HCT116 (cell line): ENCODE results near the gene MISP3. TPM values are rescaled to one million over a fixed set of nuclear protein-coding genes. Genes with fewer than 3 reads are reported as not detected.

Experiments used
- ATAC-seq: fragments of 200-7000 bp; cut with Tn5 transposase; 2 replicates; pipeline ENCODE4 v1.9.1; 2020; ENCODE audit warnings: mild to moderate bottlenecking, moderate library complexity
- BruUV-seq: library from RNA; stranded (reverse); fragments of 400-500 nt; replicated peaks from 2 replicates; lab custom pipeline; 2021; lab: Mats Ljungman, UMichigan
- CTCF ChIA-PET: fragments of 300-600 bp; sonication (Branson Sonifier 250); formaldehyde crosslinking; loops from one replicate; lab custom pipeline; 2021; ENCODE audit warnings: antibody characterized with exemption; lab: Charles Lee
- POLR2A ChIA-PET: fragments of 300-600, 350-600 bp; sonication (Branson Sonifier 250); formaldehyde crosslinking; loops from one replicate; lab custom pipeline; 2021; ENCODE audit warnings: antibody characterized with exemption; lab: Charles Lee
- RAD21 ChIA-PET, 2 experiments: fragments of 300-600 bp; sonication (Branson Sonifier 250); formaldehyde crosslinking; loops; one replicate each; lab custom pipeline; 2023; ENCODE audit warnings: low total read pairs in 2 of 2; ENCODE audit not compliant: uncharacterized antibody in 2 of 2, unreplicated experiment in 2 of 2, low non-redundant PET in 1 of 2; lab: Charles Lee
- DNase-seq: peaks from one replicate; pipeline ENCODE4 v3.0.0-alpha.2; 2010; ENCODE audit warnings: low read depth, low spot score
- H2AFZ ChIP-seq: fragments of 200-600 bp; shearing (Covaris generic), sonication (generic); 2 replicates; pipeline ENCODE4 v1.6.1; 2017; ENCODE audit warnings: low read depth, mixed run types, mixed read lengths, antibody characterized with exemption, low read length; ENCODE audit not compliant: poor library complexity, severe bottlenecking
- H3K27ac ChIP-seq: 2 replicates; pipeline ENCODE4 v1.5.1; 2012; ENCODE audit warnings: low read depth, low read length
- H3K27me3 ChIP-seq: fragments of 200-600 bp; sonication (generic); 2 replicates; pipeline ENCODE4 v1.6.1; 2016; ENCODE audit warnings: mixed run types, low read length, mixed read lengths; ENCODE audit not compliant: insufficient read depth
- H3K36me3 ChIP-seq, 2 experiments: fragments of 200-500 bp in 1 of 2; fragments of 200-600 bp in 1 of 2; sonication (Bioruptor generic) in 1 of 2; sonication (generic) in 1 of 2; 2 replicates each; pipeline versions ENCODE4 v1.5.1 to v1.6.1; 2014 to 2016; ENCODE audit warnings: low read length in 2 of 2, inconsistent platforms in 1 of 2, mixed read lengths in 1 of 2, mixed run types in 1 of 2; ENCODE audit not compliant: insufficient read depth in 2 of 2, control insufficient read depth in 1 of 2
- H3K4me1 ChIP-seq, 2 experiments: fragments of 200-600 bp in 1 of 2; sonication (generic) in 1 of 2; 2 replicates each; pipeline versions ENCODE4 v1.5.1 to v1.6.1; 2012 to 2017; ENCODE audit warnings: low read length in 2 of 2, inconsistent platforms in 1 of 2, mild to moderate bottlenecking in 1 of 2, mixed read lengths in 1 of 2, mixed run types in 1 of 2, moderate library complexity in 1 of 2; ENCODE audit not compliant: insufficient read depth in 2 of 2, control insufficient read depth in 1 of 2
- H3K4me2 ChIP-seq: fragments of 200-600 bp; sonication (generic); 2 replicates; pipeline ENCODE4 v1.6.1; 2017; ENCODE audit warnings: mixed run types, low read length, mixed read lengths
- H3K4me3 ChIP-seq, 2 experiments: fragments of 200-600 bp in 1 of 2; sonication (generic) in 1 of 2; replicated peaks in 1 of 2; 2 replicates each; pipeline ENCODE4 v1.5.1; 2011 to 2016; ENCODE audit warnings: low read length in 2 of 2, control low read depth in 1 of 2, low read depth in 1 of 2, mild to moderate bottlenecking in 1 of 2, mixed read lengths in 1 of 2, mixed run types in 1 of 2
- H3K79me2 ChIP-seq: fragments of 200-600 bp; sonication (generic); 2 replicates; pipeline ENCODE4 v1.6.1; 2017; ENCODE audit warnings: mild to moderate bottlenecking, mixed run types, low read length, moderate library complexity, mixed read lengths; ENCODE audit not compliant: insufficient read depth
- H3K9ac ChIP-seq: fragments of 200-600 bp; sonication (generic); 2 replicates; pipeline ENCODE4 v1.6.1; 2016; ENCODE audit warnings: low read length, mixed read lengths
- H3K9me2 ChIP-seq: fragments of 200-600 bp; sonication (generic), shearing (Covaris generic); 2 replicates; pipeline ENCODE4 v1.6.1; 2017; ENCODE audit warnings: mixed run types, mild to moderate bottlenecking, moderate library complexity; ENCODE audit not compliant: insufficient read depth
- H3K9me3 ChIP-seq, 2 experiments: fragments of 200-500 bp in 1 of 2; fragments of 200-600 bp in 1 of 2; sonication (Bioruptor generic) in 1 of 2; sonication (generic) in 1 of 2; 2 replicates each; pipeline ENCODE4 v1.6.1; 2014 to 2017; ENCODE audit warnings: low read length in 2 of 2, mixed read lengths in 2 of 2, inconsistent platforms in 1 of 2, low read depth in 1 of 2, mild to moderate bottlenecking in 1 of 2, mixed run types in 1 of 2, moderate library complexity in 1 of 2; ENCODE audit not compliant: control insufficient read depth in 1 of 2, insufficient read depth in 1 of 2
- H4K20me1 ChIP-seq: fragments of 200-600 bp; sonication (generic), shearing (Covaris generic); 2 replicates; pipeline ENCODE4 v1.6.1; 2017; ENCODE audit warnings: mixed run types, mild to moderate bottlenecking, moderate library complexity; ENCODE audit not compliant: insufficient read depth
- CBX3 ChIP-seq: IDR thresholded peaks from 2 replicates; pipeline ENCODE4 v1.6.1; 2012; ENCODE audit warnings: low read depth
- ELF1 ChIP-seq: IDR thresholded peaks from 2 replicates; pipeline ENCODE4 v1.6.1; 2012; ENCODE audit warnings: low read depth, borderline replicate concordance
- EZH2phosphoT487 ChIP-seq: fragments of 200-600 bp; IDR thresholded peaks from 2 replicates; pipeline ENCODE4 v1.6.1; 2018; ENCODE audit warnings: antibody characterized with exemption, borderline replicate concordance
- FOSL1 ChIP-seq: IDR thresholded peaks from 2 replicates; pipeline ENCODE4 v1.6.1; 2012; ENCODE audit warnings: low read depth
- JUND ChIP-seq: IDR thresholded peaks from 2 replicates; pipeline ENCODE4 v1.6.1; 2012
- MAX ChIP-seq: IDR thresholded peaks from 2 replicates; pipeline ENCODE4 v1.6.1; 2012
- POLR2A ChIP-seq: IDR thresholded peaks from 2 replicates; pipeline ENCODE4 v1.7.0; 2011; ENCODE audit warnings: borderline replicate concordance; ENCODE audit not compliant: insufficient read depth, insufficient read length; ENCODE audit errors: extremely low read depth
- POLR2AphosphoS5 ChIP-seq: IDR thresholded peaks from 2 replicates; pipeline ENCODE4 v1.6.1; 2011; ENCODE audit warnings: mild to moderate bottlenecking, low read depth, low read length, moderate library complexity
- RAD21 ChIP-seq: IDR thresholded peaks from 2 replicates; pipeline ENCODE4 v1.6.1; 2012; ENCODE audit warnings: low read depth, mild to moderate bottlenecking
- SRF ChIP-seq: IDR thresholded peaks from 2 replicates; pipeline ENCODE4 v1.6.1; 2012; ENCODE audit warnings: low read depth
- YY1 ChIP-seq: IDR thresholded peaks from 2 replicates; pipeline ENCODE4 v1.6.1; 2011; ENCODE audit warnings: low read length, low read depth, moderate library complexity, mild to moderate bottlenecking; ENCODE audit not compliant: insufficient replicate concordance; ENCODE audit errors: extremely low read depth
- ZBTB33 ChIP-seq: IDR thresholded peaks from 2 replicates; pipeline ENCODE4 v1.6.1; 2011; ENCODE audit warnings: mild to moderate bottlenecking, low read length, moderate library complexity; ENCODE audit not compliant: insufficient replicate concordance; ENCODE audit errors: extremely low read depth
- ZFX ChIP-seq: fragments of 450-650 bp; IDR thresholded peaks from 2 replicates; pipeline ENCODE4 v1.6.1; 2017
- ZNF274 ChIP-seq: fragments of 200-500 bp; sonication (Bioruptor generic); IDR thresholded peaks from 2 replicates; pipeline ENCODE4 v1.6.1; 2014; ENCODE audit warnings: mild to moderate bottlenecking, low read depth, low read length, inconsistent platforms
- intact Hi-C: fragments of 100-400 bp; cut with micrococcal nuclease; formaldehyde crosslinking; loops from 2 replicates; pipeline ENCODE4 v1.10.0; 2022
- total RNA-seq: library from RNA; stranded (reverse); gene quantifications from one replicate; pipeline ENCODE4 v1.2.1, GENCODE V29; 2021; ENCODE audit not compliant: unreplicated experiment
- TF ChIP-seq, protein P1 (sequence below): IDR thresholded peaks from 2 replicates; pipeline ENCODE4 v1.6.1; 2012; ENCODE audit warnings: low read depth
- TF ChIP-seq, protein P2 (sequence below): IDR thresholded peaks from 2 replicates; pipeline ENCODE4 v1.6.1; 2012

MISP3 gene
- total RNA-seq, 1 experiment from 2014 or later = 5.2 TPM

- no peak overlapping the region for H3K4me2 ChIP-seq
- H4K20me1 ChIP-seq = no peaks in the 10 kb centered on the region
- CTCF ChIA-PET = interaction anchor here (1.2 kb wide), 1 partner anchor 10 kb away, joined by 7 read pairs; no protein-coding TSS in a partner anchor
- ATAC-seq (no peak), DNase-seq (no peak)
- H3K4me3 ChIP-seq = no peak overlapping the region
- H3K9me2 ChIP-seq = no peaks in the 10 kb centered on the region
- H3K27me3 ChIP-seq = no peaks in the 10 kb centered on the region
- POLR2A ChIA-PET = interaction anchor here (0.6 kb wide), 1 partner anchor 29 kb away, joined by 3 read pairs; no protein-coding TSS in a partner anchor
- no peaks in the 10 kb centered on the region for H3K79me2 ChIP-seq
- BruUV-seq = TSS peak; percentile 91
- H3K9ac ChIP-seq = no peak overlapping the region
- H3K36me3 ChIP-seq = peaks cover 0 to 6% of the 10 kb centered on the region in 2 experiments; a peak in 2 of 4 replicates
- RAD21 ChIA-PET = no interaction called here
- TF ChIP-seq, protein P1, sequence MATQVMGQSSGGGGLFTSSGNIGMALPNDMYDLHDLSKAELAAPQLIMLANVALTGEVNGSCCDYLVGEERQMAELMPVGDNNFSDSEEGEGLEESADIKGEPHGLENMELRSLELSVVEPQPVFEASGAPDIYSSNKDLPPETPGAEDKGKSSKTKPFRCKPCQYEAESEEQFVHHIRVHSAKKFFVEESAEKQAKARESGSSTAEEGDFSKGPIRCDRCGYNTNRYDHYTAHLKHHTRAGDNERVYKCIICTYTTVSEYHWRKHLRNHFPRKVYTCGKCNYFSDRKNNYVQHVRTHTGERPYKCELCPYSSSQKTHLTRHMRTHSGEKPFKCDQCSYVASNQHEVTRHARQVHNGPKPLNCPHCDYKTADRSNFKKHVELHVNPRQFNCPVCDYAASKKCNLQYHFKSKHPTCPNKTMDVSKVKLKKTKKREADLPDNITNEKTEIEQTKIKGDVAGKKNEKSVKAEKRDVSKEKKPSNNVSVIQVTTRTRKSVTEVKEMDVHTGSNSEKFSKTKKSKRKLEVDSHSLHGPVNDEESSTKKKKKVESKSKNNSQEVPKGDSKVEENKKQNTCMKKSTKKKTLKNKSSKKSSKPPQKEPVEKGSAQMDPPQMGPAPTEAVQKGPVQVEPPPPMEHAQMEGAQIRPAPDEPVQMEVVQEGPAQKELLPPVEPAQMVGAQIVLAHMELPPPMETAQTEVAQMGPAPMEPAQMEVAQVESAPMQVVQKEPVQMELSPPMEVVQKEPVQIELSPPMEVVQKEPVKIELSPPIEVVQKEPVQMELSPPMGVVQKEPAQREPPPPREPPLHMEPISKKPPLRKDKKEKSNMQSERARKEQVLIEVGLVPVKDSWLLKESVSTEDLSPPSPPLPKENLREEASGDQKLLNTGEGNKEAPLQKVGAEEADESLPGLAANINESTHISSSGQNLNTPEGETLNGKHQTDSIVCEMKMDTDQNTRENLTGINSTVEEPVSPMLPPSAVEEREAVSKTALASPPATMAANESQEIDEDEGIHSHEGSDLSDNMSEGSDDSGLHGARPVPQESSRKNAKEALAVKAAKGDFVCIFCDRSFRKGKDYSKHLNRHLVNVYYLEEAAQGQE = no peak
- TF ChIP-seq CBX3 (no peak), ZBTB33 (no peak), ZNF274 (no peak), POLR2A (no peak), YY1 (no peak), ZFX (no peak), RAD21 (no peak), POLR2AphosphoS5 (no peak), EZH2phosphoT487 (no peak), ELF1 (no peak), MAX (no peak), FOSL1 (no peak), SRF (no peak), JUND (no peak)
- TF ChIP-seq, protein P2, sequence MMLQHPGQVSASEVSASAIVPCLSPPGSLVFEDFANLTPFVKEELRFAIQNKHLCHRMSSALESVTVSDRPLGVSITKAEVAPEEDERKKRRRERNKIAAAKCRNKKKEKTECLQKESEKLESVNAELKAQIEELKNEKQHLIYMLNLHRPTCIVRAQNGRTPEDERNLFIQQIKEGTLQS = no peak
- TF ChIP-seq, all 23 proteins: peak for 0
- Histone ChIP-seq H3K9me3 (no peaks in the 10 kb centered on the region), H3K4me1 (peaks cover 0 to 6% of the 10 kb centered on the region in 2 experiments; a peak in 1 of 4 replicates), H2AFZ (no peak overlapping the region), H3K27ac (no peak overlapping the region)
- intact Hi-C loops = no loop called here
These were observed 20.1 kb upstream of the MISP3 start for GRCh38 chr19:14052470-14052869.
